ENCODE results near the gene EEF1AKMT4. TPM values are rescaled to one million over a fixed set of nuclear protein-coding genes. Genes with fewer than 3 reads are reported as not detected.

Gene EEF1AKMT4
- total RNA-seq, 3 donors from 2014 or later (not counting 1 experiment from before 2014, with no cell fraction given): 0.73 to 0.80 (median 0.79) TPM

DNA sequence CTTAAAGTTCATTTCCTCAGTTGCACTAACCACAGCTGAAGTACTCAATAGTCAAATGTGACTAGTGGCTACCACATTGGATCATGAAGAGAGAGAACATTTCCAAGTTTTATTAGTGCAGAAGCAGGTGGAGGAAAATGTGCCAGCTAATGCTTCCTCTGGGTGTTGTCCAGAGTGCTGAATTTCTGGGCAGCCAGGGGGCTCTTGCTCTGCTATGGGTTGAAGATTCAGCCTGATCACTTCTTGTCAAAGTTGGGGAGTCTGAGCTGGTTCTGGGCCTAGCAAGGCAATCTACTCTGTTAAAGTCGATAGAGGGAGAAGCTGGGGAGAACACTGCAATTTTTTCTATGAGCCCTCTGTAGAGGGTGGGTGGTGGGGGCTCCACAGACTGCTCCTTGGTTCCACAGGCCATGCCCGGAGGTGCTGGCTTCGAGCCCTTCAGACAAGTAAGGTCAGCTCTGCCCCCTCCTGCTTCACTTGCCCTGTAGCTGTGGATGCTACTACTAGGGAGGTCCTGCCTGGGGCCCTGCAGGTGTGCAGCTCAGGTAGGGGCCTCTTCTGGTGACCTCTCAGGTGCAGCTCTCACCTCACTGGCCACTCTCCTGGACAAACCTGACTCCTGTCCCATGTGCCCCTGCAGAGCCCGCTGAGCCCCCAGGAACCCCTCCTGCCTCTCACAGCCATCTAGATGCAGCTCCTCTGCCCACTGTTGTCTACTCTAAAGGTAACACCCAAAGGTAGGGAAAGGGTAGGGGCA is 8.9 kb upstream of the EEF1AKMT4 start:
- H3K9me3 ChIP-seq (ENCODE audit: control insufficient read depth, insufficient read depth, low read length): no peaks in the 10 kb centered on the region
- Mint-ChIP-seq H3K27me3 (ENCODE audit: low read depth in 2 of 2) (no peaks in the 10 kb centered on the region), H3K9me3 (no peaks in the 10 kb centered on the region), H3K4me1 (peaks cover 0 to 8% of the 10 kb centered on the region in 2 donors), H3K36me3 (peaks cover 12% of the 10 kb centered on the region), H3K4me3 (no peak overlapping the region), H3K27ac (no peak overlapping the region)
- DNase-seq: peak in 1 of 2 donors; percentile 28
- no peak overlapping the region for H3K4me3 ChIP-seq (ENCODE audit: low read length)
- H3K27me3 ChIP-seq (ENCODE audit: control insufficient read depth, insufficient read depth, low read length): no peaks in the 10 kb centered on the region
- TF ChIP-seq, protein P1, sequence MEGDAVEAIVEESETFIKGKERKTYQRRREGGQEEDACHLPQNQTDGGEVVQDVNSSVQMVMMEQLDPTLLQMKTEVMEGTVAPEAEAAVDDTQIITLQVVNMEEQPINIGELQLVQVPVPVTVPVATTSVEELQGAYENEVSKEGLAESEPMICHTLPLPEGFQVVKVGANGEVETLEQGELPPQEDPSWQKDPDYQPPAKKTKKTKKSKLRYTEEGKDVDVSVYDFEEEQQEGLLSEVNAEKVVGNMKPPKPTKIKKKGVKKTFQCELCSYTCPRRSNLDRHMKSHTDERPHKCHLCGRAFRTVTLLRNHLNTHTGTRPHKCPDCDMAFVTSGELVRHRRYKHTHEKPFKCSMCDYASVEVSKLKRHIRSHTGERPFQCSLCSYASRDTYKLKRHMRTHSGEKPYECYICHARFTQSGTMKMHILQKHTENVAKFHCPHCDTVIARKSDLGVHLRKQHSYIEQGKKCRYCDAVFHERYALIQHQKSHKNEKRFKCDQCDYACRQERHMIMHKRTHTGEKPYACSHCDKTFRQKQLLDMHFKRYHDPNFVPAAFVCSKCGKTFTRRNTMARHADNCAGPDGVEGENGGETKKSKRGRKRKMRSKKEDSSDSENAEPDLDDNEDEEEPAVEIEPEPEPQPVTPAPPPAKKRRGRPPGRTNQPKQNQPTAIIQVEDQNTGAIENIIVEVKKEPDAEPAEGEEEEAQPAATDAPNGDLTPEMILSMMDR (IDR thresholded peaks at IDR 0.05): no peak
- WGBS (ENCODE audit: insufficient coverage): 83% methylated on average over 4 of the region's 4 CpGs
- H3K4me1 ChIP-seq (ENCODE audit: control insufficient read depth, insufficient read depth, low read length): no peaks in the 10 kb centered on the region
- peaks cover 35% of the 10 kb centered on the region for H3K36me3 ChIP-seq (ENCODE audit: control insufficient read depth, insufficient read depth, low read length)
- no peak overlapping the region for H3K27ac ChIP-seq (ENCODE audit: low read length)
- no peak for ATAC-seq
- intact Hi-C loops (cut with micrococcal nuclease): loop anchor here (10.0 kb wide), 2 partner anchors 106 to 346 kb away; partner anchors contain the start of gene EIF2B5

DNA sequence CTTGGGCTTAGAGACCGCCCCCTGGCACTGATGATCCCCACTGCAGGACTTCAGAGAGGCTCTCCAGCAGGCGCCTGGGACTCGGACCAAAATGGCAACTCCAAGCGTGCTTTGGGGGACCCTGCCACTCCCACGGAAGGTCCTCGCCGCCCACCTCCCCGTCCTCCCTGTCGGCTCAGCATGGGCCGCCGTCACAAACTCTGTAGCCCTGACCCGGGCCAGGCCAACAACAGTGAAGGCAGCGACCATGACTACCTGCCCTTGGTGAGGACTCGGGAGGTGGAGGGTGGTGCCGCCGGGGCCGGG is 8.4 kb upstream of the EEF1AKMT4 start:
- ATAC-seq (no peak), DNase-seq (no peak)
- H3K9me3 ChIP-seq (ENCODE audit: control insufficient read depth, insufficient read depth, low read length): no peaks in the 10 kb centered on the region
- Mint-ChIP-seq H3K27ac (no peak overlapping the region), H3K27me3 (ENCODE audit: low read depth in 2 of 2) (no peaks in the 10 kb centered on the region), H3K36me3 (peaks cover 12% of the 10 kb centered on the region), H3K4me1 (peaks cover 0 to 12% of the 10 kb centered on the region in 2 donors), H3K9me3 (no peaks in the 10 kb centered on the region), H3K4me3 (no peak overlapping the region)
- TF ChIP-seq, protein P1 (IDR thresholded peaks at IDR 0.05): no peak
- H3K4me1 ChIP-seq (ENCODE audit: control insufficient read depth, insufficient read depth, low read length): no peaks in the 10 kb centered on the region
- intact Hi-C loops (cut with micrococcal nuclease): loop anchor here (10.0 kb wide), 2 partner anchors 106 to 346 kb away; partner anchors contain the start of gene EIF2B5
- peaks cover 37% of the 10 kb centered on the region for H3K36me3 ChIP-seq (ENCODE audit: control insufficient read depth, insufficient read depth, low read length)
- no peak overlapping the region for H3K4me3 ChIP-seq (ENCODE audit: low read length)
- no peak overlapping the region for H3K27ac ChIP-seq (ENCODE audit: low read length)
- H3K27me3 ChIP-seq (ENCODE audit: control insufficient read depth, insufficient read depth, low read length): no peaks in the 10 kb centered on the region
- WGBS (ENCODE audit: insufficient coverage): 80% methylated on average over 17 of the region's 17 CpGs

DNA sequence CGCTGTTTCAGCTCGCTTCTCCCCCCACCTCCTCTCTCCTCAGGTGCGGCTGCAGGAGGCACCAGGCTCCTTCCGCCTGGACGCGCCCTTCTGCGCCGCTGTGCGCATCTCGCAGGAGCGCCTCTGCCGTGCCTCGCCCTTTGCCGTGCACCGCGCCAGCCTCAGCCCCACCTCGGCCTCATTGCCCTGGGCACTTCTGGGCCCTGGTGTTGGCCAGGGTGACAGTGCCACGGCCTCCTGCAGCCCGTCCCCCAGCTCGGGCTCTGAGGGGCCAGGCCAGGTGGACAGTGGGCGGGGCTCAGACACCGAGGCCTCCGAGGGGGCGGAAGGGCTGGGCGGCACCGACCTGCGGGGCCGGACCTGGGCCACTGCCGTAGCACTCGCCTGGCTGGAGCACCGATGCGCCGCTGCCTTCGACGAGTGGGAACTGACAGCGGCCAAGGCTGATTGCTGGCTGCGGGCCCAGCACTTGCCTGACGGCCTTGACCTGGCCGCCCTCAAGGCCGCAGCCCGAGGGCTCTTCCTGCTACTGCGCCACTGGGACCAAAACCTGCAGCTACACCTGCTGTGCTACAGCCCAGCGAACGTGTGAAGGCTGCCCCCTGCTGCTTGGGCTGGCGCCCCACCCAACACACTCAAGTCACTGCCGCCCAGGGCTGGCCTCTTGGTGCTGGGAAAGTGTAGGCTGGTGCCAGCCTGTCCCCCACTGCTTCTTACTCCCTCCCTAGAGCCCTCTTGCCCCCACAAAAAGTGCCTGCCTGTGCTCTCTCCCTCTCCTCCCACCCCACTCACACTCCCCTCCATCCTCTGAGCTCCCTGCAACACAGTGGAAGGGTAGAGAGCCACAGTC is 7.8 kb upstream of the EEF1AKMT4 start:
- H3K4me3 ChIP-seq (ENCODE audit: low read length): no peak overlapping the region
- H3K9me3 ChIP-seq (ENCODE audit: control insufficient read depth, insufficient read depth, low read length): no peaks in the 10 kb centered on the region
- peaks cover 12% of the 10 kb centered on the region for H3K36me3 Mint-ChIP-seq
- TF ChIP-seq, protein P1 (IDR thresholded peaks at IDR 0.05): no peak
- no peaks in the 10 kb centered on the region for H3K4me1 ChIP-seq (ENCODE audit: control insufficient read depth, insufficient read depth, low read length)
- peak in 1 of 3 donors; percentile 38 for ATAC-seq
- intact Hi-C loops (cut with micrococcal nuclease): loop anchor here (10.0 kb wide), 2 partner anchors 107 to 347 kb away; partner anchors contain the start of gene EIF2B5
- peak in 1 of 2 donors; percentile 34 for DNase-seq
- H3K36me3 ChIP-seq (ENCODE audit: control insufficient read depth, insufficient read depth, low read length): peaks cover 37% of the 10 kb centered on the region
- H3K27ac ChIP-seq (ENCODE audit: low read length): no peak overlapping the region
- no peaks in the 10 kb centered on the region for H3K27me3 Mint-ChIP-seq (ENCODE audit: low read depth in 2 of 2)
- H3K4me3 Mint-ChIP-seq: no peak overlapping the region
- peaks cover 0 to 12% of the 10 kb centered on the region in 2 donors for H3K4me1 Mint-ChIP-seq
- no peaks in the 10 kb centered on the region for H3K9me3 Mint-ChIP-seq
- no peak overlapping the region for H3K27ac Mint-ChIP-seq
- H3K27me3 ChIP-seq (ENCODE audit: control insufficient read depth, insufficient read depth, low read length): no peaks in the 10 kb centered on the region
- WGBS (ENCODE audit: insufficient coverage): 83% methylated on average over 46 of the region's 46 CpGs
